G401 (cell line): ENCODE results near the gene MAP3K5. TPM values are rescaled to one million over a fixed set of nuclear protein-coding genes. Genes with fewer than 3 reads are reported as not detected.

Experiments used
- DNase-seq: peaks from one replicate; pipeline ENCODE4 v3.0.0-alpha.2; 2015; ENCODE audit warnings: low spot score
- in situ Hi-C: cut with HindIII; loops from 2 replicates; pipeline ENCODE4 v1.10.0; 2016; ENCODE audit warnings: low sequenced_read_pairs, mixed read lengths
- total RNA-seq: library from RNA; depleted of rRNA; stranded (reverse); fragments of >200 nt; shearing (Covaris generic); gene quantifications from 2 replicates; pipeline ENCODE4 v1.2.3, GENCODE V29; 2014

The MAP3K5 gene
- total RNA-seq, 1 experiment from 2014 or later, result not detected

DNA sequence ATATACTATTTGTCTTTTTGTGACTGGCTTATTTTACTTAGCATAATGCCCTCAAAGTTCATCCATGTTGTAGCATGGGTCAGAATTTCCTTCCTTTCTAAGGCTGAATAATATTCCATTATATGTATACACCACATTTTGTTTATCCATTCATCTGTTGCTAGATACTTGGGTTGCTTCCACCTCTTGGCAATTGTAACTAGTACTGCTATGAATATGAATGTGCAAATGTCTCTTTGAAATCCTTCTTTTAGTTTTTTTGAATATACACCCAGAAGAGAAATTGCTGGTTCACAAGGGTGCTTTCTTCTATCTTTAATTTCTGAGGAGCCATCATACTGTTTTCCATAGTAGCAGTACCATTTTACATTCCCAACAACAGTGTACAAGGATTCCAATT, 220.8 kb downstream of the MAP3K5 start:
- no peak for DNase-seq
- in situ Hi-C loops, result no loop called here

DNA sequence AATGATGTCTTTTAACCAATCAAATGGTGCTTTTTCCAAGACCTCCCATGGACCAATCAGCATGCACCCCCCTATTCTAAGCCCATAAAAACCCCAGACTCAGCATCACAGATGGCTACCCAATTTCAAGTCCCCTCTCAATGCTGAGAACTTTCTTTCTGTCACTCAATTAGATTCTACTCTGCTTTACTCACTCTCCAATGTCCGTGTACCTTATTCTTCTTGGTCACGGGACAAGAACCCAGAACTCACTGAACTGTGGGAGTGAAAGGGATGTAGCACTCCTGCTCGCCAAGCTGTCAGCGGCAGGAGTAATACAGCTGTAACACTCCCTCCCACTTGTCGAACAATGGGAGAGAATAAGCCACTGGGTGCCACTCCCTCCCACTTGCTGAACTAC, 221.2 kb downstream of the MAP3K5 start:
- in situ Hi-C loops, result no loop called here
- no peak for DNase-seq

DNA sequence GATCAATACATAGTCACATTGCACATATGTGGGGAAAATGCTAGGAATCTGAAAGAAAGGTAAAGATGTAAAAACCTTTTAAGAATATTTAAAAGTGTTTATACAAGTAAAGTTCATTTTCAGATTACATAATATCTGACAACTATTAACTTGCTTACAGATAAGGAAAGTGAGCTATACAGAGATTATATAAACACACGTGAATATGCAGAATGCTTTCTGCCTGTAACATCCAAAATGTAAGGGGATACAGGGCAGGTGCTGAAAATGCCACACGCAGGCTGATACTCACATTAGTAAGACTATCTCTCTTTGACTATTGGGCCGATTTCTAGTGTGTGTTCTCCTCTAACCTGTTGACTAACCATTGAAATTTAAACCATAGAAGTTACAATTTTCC, 224.1 kb downstream of the MAP3K5 start:
- in situ Hi-C loops, result no loop called here
- no peak for DNase-seq

DNA sequence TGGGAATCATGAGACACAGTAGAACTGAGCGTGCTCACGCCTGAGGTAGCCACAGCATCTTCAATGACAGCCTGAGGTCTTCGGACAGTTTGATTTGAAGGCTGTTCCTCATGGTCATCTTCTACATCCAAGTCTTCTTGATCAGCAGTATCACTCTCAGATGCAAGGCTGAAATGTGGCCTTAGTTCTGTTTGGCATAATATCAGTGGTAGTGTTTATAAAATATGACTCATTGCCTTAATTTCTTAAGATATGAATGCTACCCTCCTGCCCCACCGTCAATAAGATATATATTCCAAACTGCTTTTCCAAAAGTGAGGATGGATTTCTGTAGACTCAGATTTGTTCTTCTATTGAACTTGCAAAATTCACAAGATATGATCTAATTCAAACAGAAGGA, 224.6 kb downstream of the MAP3K5 start:
- in situ Hi-C loops, result no loop called here
- DNase-seq, result no peak

DNA sequence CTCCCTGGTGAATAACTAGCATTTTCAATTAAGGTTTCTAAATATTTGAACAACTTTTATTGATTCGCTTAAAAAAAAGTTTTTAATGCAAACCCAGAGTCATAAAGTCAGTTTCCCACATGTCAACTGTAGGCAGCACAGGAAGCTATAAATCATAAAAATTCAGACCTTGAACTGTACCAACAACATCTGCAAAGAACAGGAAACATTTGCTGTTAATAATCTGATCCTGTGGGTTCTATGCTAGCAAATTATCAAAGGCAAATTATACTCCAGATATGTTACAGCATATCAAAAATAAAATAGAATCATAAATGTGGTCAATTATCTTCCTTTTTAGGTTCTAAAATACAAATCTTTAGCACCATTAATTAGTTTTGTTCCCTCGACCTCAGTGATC, 225.4 kb downstream of the MAP3K5 start:
- in situ Hi-C loops, result no loop called here

DNA sequence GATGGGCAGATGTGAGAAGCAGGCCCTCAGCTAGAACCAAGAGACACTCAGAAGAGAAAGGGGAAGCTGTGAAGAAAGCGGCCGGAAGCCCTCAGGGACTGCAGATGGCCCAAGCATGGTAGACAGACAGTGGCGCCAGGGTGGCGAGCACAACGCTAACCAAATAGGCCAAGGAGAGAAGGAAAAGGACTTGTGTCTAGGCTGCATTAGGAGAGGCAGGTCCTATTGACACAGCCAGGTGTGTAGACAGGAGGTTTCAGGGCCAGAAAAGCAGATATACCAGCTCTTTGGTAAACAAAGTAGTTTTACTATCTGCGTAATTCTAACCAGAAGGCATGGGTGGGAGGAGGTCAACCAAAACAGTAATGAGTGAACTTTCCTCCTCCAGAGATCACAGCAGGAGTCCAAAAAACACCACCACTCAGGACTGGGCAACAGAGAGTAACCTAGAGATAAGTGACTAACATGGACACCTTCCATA, 226.2 kb downstream of the MAP3K5 start:
- in situ Hi-C loops, result no loop called here
- DNase-seq, result no peak

More for the DNA sequence above, 225.4 kb downstream of the MAP3K5 start:
- no peak for DNase-seq

DNA sequence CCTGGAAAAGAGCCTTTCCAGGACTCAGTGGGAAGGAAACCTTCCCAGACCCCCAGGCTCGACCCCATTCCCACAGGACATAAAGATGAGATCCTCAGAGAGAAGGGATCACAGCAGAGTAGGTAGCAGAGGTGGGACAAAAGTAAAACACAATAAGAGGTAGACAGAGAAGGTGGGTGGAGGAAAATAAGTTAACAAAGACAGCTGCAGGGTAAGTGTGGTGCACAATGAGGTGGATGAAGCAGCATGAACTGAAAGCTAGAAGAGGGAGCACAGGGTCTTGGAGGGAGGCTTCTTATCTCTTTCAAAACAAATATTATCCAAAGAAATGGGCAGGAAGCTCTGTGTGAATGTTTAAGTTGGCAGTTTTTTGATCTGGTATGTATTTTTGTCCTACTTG, 228.1 kb downstream of the MAP3K5 start:
- in situ Hi-C loops, result no loop called here
- DNase-seq, result no peak

DNA sequence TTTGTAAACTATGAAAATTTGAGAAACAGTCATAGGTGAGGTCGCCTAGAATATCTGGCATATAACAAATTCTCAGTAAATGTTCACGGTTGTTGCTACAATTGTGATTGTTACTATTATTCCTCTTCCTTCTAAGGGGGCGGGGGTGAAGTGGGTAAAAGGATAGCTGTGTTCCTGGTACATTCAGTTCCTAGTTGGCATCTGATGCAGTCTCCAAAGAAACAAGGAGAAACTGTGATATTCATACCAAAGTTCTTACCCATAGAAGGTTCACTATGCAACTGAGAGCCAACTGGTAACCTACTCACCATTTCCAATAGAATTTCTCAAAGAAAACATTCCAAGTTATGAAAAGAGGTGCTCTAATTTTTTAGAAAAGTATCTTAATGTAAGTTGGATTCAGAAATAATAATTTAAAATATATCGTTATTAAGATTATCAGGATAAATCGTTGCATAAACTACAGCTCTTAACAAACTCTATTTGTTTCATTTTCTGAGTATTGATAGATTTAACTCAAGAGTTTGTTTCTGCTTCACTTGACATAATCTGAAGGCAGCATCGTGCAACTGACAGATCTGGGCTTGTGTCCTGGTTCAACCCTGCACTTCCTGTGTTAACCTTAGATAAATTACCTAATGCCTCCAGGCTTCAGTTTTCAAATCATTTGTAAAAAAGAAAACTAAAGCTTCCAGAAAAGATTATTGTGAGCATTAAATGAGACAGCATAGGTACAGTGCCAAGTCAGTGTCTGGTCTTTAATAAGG, 228.7 kb downstream of the MAP3K5 start:
- in situ Hi-C loops, result no loop called here
- DNase-seq, result no peak

DNA sequence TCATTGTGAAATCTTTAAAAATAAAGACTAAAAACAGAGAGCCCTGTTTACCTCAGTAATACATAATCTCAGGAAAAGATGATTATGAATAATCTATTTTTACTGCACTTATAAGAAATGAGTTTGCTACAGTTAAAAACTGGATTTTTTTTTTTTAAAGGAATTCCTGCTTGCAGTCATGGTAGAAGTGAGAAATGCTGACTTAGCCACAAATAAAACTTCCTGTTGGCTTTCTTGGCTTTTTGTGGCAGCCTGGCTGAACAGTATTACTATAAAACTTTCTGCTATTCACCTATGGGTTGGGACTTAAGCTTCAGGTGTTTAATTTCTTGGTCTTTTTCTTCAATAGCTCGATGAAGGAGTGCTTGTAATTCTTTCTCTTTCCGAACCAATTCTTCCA, 230.1 kb downstream of the MAP3K5 start:
- DNase-seq, result no peak
- in situ Hi-C loops, result no loop called here

DNA sequence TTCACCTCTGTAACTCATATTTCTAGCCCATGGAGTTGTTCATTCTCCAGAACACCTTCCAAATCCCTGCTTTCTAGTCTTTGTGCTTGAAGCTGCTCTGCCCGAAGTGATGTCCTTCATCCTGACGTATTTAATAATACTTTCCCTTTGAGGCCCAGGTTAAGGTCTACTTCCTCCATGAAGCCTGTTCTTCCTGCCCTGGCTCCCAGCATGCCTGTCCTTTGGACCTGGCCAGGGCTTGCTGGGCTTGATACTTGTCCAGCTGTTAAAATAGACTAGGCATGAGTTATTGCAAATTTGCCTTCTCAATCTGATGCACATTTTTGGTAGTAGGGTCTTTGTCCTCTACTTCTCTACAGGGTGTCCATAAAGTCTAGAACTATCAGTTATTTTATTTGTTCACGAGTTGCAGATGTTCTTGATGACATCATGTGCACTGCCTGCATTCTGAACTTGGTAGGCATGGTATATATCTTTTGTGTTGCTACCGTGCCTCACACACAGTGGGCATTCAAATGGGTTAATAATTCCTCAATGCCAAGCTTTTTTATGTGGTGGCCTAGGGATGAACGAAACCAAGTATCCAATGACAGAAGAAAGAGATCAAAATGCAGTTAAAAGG, 239.0 kb downstream of the MAP3K5 start:
- in situ Hi-C loops, result no loop called here
- DNase-seq, result no peak

DNA sequence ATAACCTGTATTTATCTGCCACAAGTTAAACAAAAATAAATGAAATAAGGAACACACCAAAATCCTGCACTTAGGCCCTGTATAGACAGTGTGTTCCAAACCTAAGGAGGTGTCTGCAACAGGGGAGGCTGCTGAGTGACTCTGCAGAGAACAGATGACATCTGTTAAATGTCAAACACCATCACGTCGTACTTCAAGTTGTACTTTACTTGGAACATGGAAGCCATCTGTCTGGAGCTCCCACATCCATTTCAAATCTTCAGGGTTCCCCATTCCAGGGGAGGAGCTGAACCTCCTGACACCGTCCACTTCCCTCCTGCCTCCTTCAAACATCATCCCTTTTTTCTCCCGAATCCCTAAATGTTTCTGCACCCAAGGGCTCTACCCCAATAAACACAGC, 240.2 kb downstream of the MAP3K5 start:
- DNase-seq, result no peak
- in situ Hi-C loops, result no loop called here

DNA sequence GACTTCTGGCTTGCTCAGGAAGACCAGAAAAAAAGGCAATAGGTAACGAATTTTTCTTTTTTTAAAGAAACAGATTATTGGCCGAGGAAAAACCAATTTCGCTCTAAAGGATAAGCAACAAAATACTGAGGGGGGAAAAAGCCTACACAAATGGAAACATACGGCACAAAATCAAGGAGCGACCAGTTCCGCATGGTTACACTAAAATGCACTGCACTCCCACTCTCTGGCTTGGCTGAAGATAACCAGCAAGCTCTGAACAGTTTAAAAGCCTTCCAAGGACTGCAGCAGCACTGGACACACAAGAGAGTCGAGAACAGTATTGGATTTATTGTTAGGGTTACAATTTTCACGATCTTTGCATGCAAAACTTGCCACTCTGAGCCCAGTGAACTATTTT, 241.2 kb downstream of the MAP3K5 start:
- peak; percentile 33 for DNase-seq
- in situ Hi-C loops, result no loop called here

DNA sequence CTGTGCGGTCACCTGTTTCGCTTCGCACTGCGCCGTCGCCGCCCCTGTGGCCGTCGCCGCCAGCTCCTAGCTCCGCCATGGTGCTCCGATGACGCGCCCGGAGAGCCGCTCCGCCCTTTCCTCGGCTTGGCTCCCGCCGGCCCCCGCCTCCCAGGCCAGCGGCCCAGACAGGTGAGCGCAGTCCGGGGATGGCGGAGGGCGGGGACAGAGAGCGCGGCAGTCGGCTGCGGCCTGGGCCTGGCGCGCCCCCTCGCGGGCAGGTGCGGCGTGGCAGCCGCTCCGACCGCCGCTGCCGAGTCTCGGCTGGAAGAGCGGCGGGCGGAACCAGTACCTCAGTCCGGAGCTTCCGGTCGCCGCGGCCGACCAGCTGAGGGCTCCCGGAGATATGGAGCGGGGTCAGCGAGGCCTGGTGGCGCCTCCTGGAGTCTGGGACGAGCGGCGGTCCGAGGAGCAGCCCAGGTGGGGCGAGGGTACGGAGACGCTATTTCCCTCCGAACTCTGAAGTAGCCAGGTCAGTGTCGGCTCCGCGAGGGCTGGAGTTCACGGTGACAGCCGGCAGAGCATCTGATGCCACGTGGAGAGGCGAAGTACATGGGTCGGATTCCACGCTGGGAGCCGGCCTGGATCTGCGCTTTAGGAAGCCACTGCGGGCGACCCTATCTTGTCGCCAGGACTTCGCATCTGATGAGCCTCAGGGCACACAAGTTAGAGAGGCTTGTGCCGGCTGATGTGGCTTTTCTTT, 241.8 kb downstream of the MAP3K5 start, which contains the start of gene MAP7:
MAP7 (minus strand) TSS at position 93 of the 742 bp plus-strand sequence; CDS start at position 79, 14 bp downstream.
- DNase-seq, result peak; percentile 85
- in situ Hi-C loops, result no loop called here

DNA sequence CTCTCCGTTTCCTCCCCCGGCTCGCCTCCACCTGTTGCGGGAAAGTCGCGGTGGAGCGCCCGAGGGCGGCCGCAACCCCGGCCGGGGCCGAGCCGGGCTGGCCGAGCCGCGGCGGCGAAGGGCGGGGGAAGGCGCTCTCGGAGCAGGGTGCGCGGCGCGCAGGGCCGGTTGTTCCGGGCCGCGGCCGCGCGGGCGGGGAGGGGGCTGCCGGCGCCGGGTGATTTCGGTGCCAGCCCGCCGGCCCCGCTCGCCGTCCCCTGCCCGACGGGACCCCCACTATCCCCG, 242.3 kb downstream of the MAP3K5 start:
- in situ Hi-C loops, result no loop called here
- no peak for DNase-seq

DNA sequence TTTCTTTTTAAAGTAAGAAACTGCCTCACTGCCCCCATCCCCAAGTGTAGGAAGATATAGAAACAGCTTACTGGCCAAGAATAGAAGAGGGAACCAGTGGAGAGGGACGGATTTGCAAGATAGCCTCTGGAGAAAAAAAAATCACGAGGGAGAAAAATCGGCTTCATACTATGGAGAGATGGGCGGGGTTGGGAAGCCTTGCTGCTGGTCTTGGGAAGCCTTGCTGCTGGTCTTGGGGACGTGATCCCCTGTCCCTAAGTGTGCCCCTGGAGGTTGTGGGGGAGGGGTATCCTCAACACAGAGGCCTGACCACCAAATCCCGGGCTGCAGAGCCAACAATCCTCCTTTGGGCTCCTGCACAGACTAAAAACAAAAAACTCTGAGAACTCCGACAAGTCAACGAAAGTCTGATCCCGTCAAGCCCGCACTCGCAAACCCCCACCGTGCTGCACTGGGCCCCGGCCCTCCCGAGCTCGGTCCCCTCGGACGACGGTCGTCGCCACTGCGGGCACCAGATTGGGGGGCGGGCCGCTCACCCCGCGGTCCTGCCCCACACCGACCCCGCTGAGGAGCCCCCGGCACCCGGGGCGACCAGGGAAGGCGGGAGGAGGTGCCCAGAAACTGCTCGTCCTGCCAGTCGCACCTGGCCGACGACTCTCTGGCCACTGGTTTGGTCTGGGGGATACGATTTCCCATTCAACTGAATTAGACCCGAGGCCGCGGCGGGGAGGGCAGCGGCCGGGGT, 242.8 kb downstream of the MAP3K5 start:
- in situ Hi-C loops, result no loop called here
- peak; percentile 27 for DNase-seq

DNA sequence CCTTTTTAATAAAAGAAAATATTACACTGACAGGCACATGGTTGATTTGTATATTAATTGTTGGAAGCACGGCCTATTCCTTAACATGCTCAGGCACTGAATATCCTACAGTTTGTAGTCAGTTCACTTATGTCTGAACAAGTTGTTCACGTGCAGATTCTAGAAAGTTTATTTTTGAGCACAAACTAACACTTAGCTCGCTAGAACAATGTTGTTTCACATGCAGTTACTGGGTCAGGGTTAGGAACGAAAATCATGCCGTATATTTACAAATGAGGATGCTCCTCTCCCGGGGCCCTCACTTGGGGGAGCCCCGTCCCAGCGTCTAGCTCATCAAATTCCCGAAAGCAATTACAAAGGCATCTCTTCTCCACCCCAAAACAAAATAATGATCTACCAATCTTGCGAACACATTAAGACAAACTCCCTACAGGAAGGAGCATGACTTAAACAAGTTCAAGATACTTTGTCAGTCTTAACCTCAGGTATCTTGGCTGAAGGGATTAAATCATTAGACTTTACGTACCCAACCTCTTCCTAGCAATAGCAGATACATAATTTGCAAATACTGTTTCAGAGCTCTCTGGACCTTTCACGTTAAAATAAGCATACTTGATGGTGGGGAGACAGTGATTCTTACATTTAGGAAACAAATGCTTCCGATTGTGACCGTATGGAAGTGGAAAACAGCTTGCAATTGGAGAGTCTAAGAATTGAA, 243.5 kb downstream of the MAP3K5 start:
- in situ Hi-C loops, result no loop called here
- DNase-seq, result peak; percentile 21

DNA sequence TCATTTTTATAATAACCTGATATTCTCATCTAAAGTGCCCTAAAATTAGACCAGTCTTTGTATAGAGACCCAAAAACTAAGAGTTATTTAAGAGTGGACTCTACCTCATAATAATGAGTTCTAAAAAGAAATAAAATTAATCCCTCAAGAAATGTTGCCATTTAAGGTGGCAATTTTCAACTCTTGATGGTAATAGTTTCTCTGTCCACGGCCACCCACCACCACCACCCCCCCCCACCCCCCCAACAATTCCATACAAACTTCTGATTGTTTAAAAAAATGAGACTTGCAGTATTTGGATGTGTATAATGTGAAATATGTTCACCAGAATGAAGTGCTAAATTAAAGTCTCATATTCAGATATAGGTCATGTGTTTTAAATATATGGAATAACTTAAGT, 244.4 kb downstream of the MAP3K5 start:
- in situ Hi-C loops, result no loop called here
- DNase-seq, result no peak

DNA sequence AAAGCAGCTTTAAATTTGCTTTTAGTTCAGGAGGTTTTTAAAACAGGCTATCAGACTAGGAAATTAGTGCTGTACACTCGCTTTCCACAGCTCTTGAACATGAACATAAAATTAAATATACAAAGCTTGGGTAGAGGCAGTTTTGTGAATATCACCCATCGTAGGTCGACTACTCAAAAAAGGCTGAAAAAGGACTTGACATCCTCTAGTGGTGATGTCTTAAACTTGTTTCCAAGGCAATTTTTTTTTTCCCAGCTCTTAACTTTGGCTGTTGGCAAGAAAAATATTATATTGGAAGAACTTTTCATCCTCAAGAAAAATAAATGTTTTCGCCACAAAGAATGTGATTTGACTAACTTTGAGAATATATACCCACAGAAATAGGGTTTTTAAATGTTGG, 244.9 kb downstream of the MAP3K5 start:
- DNase-seq, result peak; percentile 71
- in situ Hi-C loops, result no loop called here

DNA sequence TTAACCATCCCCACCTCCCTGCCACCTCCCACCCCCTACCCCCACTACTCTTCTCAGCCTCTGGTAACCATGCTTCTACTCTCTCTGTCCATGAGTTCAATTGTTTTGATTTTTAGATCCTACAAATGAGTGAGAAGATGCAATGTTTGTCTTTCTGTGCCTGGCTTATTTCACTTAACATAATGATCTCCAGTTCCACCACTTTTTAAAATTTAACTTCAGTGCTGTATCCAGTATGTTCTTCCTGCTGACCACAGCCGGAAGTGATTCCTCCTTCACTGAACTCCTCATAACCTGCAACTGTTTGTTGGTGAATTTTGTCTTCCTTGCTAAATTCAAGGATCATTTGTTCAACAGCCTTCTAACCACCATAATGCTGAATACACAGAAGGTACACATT, 245.9 kb downstream of the MAP3K5 start:
- in situ Hi-C loops, result no loop called here
- DNase-seq, result no peak
